ENCODE data around the gene OLFM3. TPM values are rescaled to one million over a fixed set of nuclear protein-coding genes. Genes with fewer than 3 reads are reported as not detected.

The OLFM3 gene
- total RNA-seq, 4 donors from 2014 or later = 0.23 to 1.2 (median 0.34) TPM

DNA sequence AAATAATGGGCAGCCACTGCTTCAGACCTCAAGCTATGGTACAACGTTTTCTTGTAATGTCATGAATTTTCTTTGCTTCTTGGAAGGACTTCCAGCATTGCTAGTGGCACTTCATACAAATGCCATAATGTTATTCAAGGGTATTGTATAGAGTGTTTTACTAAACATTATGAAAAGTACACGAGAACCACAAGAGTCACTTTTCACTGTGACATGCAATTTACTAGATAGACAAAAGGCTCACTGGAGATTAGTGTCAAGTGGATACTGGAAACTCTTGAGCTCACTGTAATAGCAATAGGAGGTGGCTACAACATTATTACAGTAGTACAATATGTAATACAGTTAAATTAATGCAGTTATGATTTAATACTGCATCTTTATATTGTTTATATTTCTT, 5.3 kb upstream of the OLFM3 start:
- WGBS = 73% methylated on average over 2 of the region's 2 CpGs
- Histone ChIP-seq H3K27ac (replicated peaks in 1 of 4) (no peak overlapping the region), H3K9me3 (no peaks in the 10 kb centered on the region), H3K27me3 (peaks cover 0 to 9% (median 0%) of the 10 kb centered on the region in 4 donors), H3K4me1 (no peaks in the 10 kb centered on the region), H3K36me3 (no peaks in the 10 kb centered on the region), H3K4me3 (no peak overlapping the region)
- DNase-seq (ENCODE audit: extremely low spot score) = no peak
- intact Hi-C loops (cut with DNase I) = no loop called here
- TF ChIP-seq EP300 (IDR thresholded peaks at IDR 0.05) (no peak), POLR2A (IDR thresholded peaks at IDR 0.05; ENCODE audit: low read depth) (no peak), POLR2AphosphoS5 (IDR thresholded peaks at IDR 0.05) (no peak)
- TF ChIP-seq, protein P1, sequence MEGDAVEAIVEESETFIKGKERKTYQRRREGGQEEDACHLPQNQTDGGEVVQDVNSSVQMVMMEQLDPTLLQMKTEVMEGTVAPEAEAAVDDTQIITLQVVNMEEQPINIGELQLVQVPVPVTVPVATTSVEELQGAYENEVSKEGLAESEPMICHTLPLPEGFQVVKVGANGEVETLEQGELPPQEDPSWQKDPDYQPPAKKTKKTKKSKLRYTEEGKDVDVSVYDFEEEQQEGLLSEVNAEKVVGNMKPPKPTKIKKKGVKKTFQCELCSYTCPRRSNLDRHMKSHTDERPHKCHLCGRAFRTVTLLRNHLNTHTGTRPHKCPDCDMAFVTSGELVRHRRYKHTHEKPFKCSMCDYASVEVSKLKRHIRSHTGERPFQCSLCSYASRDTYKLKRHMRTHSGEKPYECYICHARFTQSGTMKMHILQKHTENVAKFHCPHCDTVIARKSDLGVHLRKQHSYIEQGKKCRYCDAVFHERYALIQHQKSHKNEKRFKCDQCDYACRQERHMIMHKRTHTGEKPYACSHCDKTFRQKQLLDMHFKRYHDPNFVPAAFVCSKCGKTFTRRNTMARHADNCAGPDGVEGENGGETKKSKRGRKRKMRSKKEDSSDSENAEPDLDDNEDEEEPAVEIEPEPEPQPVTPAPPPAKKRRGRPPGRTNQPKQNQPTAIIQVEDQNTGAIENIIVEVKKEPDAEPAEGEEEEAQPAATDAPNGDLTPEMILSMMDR (IDR thresholded peaks at IDR 0.05) = no peak

DNA sequence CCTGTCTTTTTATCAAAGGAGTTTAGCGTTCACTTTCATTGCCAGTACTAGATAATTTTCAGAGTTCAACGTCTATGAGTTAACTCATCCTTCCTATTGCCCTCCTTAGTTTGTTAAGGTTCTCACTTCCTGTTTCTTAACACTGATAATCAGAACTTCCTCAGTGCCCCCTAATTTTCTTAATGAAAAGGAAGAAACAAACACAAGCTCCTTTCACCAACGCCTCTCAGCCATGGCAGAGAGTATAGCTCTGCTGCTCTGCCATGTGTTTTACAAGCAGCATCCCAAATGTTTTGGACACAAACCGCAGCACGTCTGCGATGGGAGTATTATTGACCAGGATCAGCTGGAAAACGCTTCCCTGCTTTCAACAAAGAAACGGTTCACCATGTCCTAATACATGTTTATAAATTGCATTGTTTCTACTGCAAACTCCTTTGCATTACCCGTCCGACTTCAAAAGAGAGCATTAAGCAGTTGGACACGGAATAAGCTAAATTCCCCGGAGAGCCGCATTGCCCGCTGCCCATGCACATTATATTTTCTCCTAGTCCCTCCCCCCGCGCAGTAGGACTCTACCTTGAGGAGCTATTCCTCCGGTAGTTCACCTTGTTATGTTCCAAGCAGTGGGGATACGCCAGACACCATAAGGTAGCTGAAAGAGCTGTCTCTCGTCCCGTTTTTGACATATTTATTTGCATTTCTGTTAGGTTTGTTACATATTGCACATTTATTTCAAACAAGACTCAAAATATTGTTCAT, 561 bp downstream of the OLFM3 start:
- 9% methylated on average over 20 of the region's 20 CpGs for WGBS
- no peaks in the 10 kb centered on the region for H3K36me3 ChIP-seq
- TF ChIP-seq, protein P1 (IDR thresholded peaks at IDR 0.05) = no peak
- TF ChIP-seq POLR2AphosphoS5 (IDR thresholded peaks at IDR 0.05) = no peak
- no peaks in the 10 kb centered on the region for H3K4me1 ChIP-seq
- H3K27ac ChIP-seq (replicated peaks in 1 of 4) = no peak overlapping the region
- peaks cover 0 to 27% (median 2%) of the 10 kb centered on the region in 4 donors for H3K27me3 ChIP-seq
- intact Hi-C loops (cut with DNase I) = no loop called here
- no peak overlapping the region for H3K4me3 ChIP-seq
- H3K9me3 ChIP-seq = no peaks in the 10 kb centered on the region
- DNase-seq (ENCODE audit: extremely low spot score) = no peak

DNA sequence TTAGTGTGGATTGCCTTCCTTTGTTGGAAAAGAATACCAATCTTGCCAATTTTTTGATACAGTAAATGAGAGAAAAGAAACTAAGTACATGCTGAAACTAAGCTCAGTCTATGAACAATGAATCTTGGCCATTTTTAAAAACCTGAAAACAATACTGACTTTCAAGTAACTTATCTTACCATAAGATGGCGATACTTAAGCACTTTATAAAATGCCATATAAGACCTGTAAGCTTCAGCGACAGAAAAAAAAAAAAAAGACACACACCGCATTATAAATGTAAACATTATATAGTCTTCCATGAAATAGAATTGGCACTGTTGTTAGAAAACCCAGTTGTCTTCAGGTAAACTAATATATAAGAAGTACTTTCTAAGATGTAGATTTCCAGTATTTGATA, 3.0 kb downstream of the OLFM3 start:
- Histone ChIP-seq H3K27me3 (peaks cover 0 to 27% (median 2%) of the 10 kb centered on the region in 4 donors), H3K4me1 (no peaks in the 10 kb centered on the region), H3K36me3 (no peaks in the 10 kb centered on the region), H3K4me3 (no peak overlapping the region), H3K9me3 (no peaks in the 10 kb centered on the region), H3K27ac (replicated peaks in 1 of 4) (no peak overlapping the region)
- WGBS = 35% methylated on average over 3 of the region's 3 CpGs
- TF ChIP-seq, protein P1 (IDR thresholded peaks at IDR 0.05) = no peak
- TF ChIP-seq POLR2AphosphoS5 (IDR thresholded peaks at IDR 0.05) = no peak
- TF ChIP-seq POLR2A (IDR thresholded peaks at IDR 0.05; ENCODE audit: low read depth) = no peak
- TF ChIP-seq EP300 (IDR thresholded peaks at IDR 0.05) = no peak
- intact Hi-C loops (cut with DNase I) = no loop called here
- DNase-seq (ENCODE audit: extremely low spot score) = no peak

DNA sequence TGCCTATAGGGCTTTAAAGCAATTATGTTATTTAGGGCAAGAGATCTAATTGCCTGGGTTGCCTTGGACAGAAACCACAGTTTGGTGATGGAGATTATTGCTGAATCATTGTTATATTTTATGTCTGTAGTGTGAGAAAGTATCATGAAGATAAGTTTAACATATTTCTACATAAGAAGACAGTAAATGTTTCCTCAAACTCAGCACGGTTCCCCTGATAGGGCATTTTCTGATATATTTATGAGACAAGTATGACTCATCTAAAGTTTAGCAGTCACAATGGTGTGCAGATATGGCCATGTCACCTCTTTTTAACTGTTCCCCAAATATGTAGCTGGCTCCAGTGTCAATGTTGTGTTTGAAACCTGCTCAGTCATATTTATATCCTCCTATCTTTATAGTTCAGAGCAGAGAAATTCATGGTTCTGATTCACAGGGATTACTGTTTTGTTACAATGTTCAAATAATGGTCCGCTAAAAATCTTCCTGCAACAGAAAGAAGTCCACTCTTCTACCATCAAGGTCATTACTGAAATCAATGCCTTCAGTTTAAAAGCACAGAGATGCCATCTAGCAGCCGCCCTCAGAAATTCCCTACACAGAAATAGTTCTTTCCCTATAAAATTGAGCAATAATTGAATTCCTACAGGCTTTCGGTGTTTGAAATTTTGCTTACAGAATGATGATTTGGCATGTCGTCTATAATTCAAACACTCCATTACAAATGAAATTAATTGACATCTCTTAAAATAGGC, 3.7 kb downstream of the OLFM3 start:
- no peak for DNase-seq (ENCODE audit: extremely low spot score)
- intact Hi-C loops (cut with DNase I) = no loop called here
- Histone ChIP-seq H3K4me3 (no peak overlapping the region), H3K9me3 (no peaks in the 10 kb centered on the region), H3K27ac (replicated peaks in 1 of 4) (no peak overlapping the region), H3K4me1 (no peaks in the 10 kb centered on the region), H3K36me3 (no peaks in the 10 kb centered on the region), H3K27me3 (peaks cover 0 to 27% (median 2%) of the 10 kb centered on the region in 4 donors)
- 69% methylated on average over 5 of the region's 5 CpGs for WGBS
- no peak for TF ChIP-seq EP300 (IDR thresholded peaks at IDR 0.05)
- no peak for TF ChIP-seq POLR2A (IDR thresholded peaks at IDR 0.05; ENCODE audit: low read depth)
- no peak for TF ChIP-seq POLR2AphosphoS5 (IDR thresholded peaks at IDR 0.05)
- TF ChIP-seq, protein P1 (IDR thresholded peaks at IDR 0.05) = no peak

Data from esophagus muscularis mucosa (tissue), 4 donors.